A673 (cell line): ENCODE measurements around the gene DOCK1.

Experiments used
- CTCF ChIP-seq: fragments of 300-800, 200-600 bp; sonication (generic); conservative IDR thresholded peaks from 2 replicates; pipeline ENCODE4 v1.5.1; 2017; ENCODE audit warnings: low read depth, mild to moderate bottlenecking, antibody characterized with exemption, low read length, moderate library complexity, mixed read lengths
- EZH2 ChIP-seq: fragments of 200-600 bp; sonication (generic); IDR thresholded peaks from 2 replicates; pipeline ENCODE4 v1.6.1; 2017; ENCODE audit warnings: borderline replicate concordance, low read depth, mild to moderate bottlenecking, mixed read lengths, antibody characterized with exemption, low read length; ENCODE audit not compliant: poor library complexity, severe bottlenecking

GRCh38 chr10:127016331-127016730 lies 111.1 kb downstream of the DOCK1 start:
- TF ChIP-seq CTCF, result no peak
- no peak for TF ChIP-seq EZH2
